ENCODE data around the gene ZNF442.
A peak's percentile ranks its signal among the peaks of the same experiment; 100 is the strongest.
"Not testable (repeated sequence)": the region's sequence is repeated elsewhere in the genome, so short reads cannot be mapped to it uniquely, and the experiment has no call there.

ZNF442 gene
- total RNA-seq, result 1.3 to 2.2 reads per million in 2 donors

- peak; percentile 37 to 86 (median 68) for DNase-seq
Measured at GRCh38 chr19:12365236-12366162, at the start of gene ZNF442. ZNF442 (minus strand) TSS chr19:12365683; CDS start chr19:12363631, 2,052 bp downstream.

GRCh38 chr19:12411893-12412292, 46.4 kb upstream of the ZNF442 start:
- no peak for DNase-seq

GRCh38 chr19:12400633-12401502, 35.4 kb upstream of the ZNF442 start, which contains the start of gene ZNF799:
ZNF799 (minus strand) TSS chr19:12401271; CDS start chr19:12401070, 201 bp downstream.
- peak; percentile 38 to 92 (median 70) for DNase-seq

GRCh38 chr19:12399901-12400632, 34.6 kb upstream of the ZNF442 start:
- DNase-seq, result peak in 3 of 5 experiments; percentile 1 to 22 (median 5)

- not testable (repeated sequence) for DNase-seq
Measured at GRCh38 chr19:12391148-12391547, 25.7 kb upstream of the ZNF442 start.

GRCh38 chr19:12386365-12386764, 20.9 kb upstream of the ZNF442 start:
- DNase-seq, result not testable (repeated sequence)

GRCh38 chr19:12380444-12380737, 14.9 kb upstream of the ZNF442 start:
- DNase-seq, result no peak

- no peak for DNase-seq
Measured at GRCh38 chr19:12379732-12380443, 14.4 kb upstream of the ZNF442 start.

- DNase-seq, result no peak
Measured at GRCh38 chr19:12374026-12374425, 8.5 kb upstream of the ZNF442 start.

GRCh38 chr19:12364391-12365235, 870 bp downstream of the ZNF442 start:
- DNase-seq, result no peak

GRCh38 chr19:12362236-12362635, 3.2 kb downstream of the ZNF442 start:
- DNase-seq, result not testable (repeated sequence)

GRCh38 chr19:12353375-12353774, 12.1 kb downstream of the ZNF442 start:
- DNase-seq, result no peak

- no peak for DNase-seq
Measured at GRCh38 chr19:12350890-12351197, 14.6 kb downstream of the ZNF442 start.

- DNase-seq, result no peak
Measured at GRCh38 chr19:12350185-12350889, 15.1 kb downstream of the ZNF442 start.

- DNase-seq, result peak in 1 of 5 experiments; percentile 28
Measured at GRCh38 chr19:12346896-12347295, 18.6 kb downstream of the ZNF442 start.

- DNase-seq, result no peak
Measured at GRCh38 chr19:12345197-12345596, 20.3 kb downstream of the ZNF442 start.

GRCh38 chr19:12333162-12334159, 32.0 kb downstream of the ZNF442 start, which contains the start of gene ZNF563:
ZNF563 (minus strand) TSS chr19:12333633; CDS start chr19:12333482, 151 bp downstream.
- DNase-seq, result peak; percentile 82 to 98 (median 94)

- peak in 3 of 5 experiments; percentile 7 to 68 (median 16) for DNase-seq
Measured at GRCh38 chr19:12331211-12331941, 34.1 kb downstream of the ZNF442 start.

All from T-helper 2 cell (primary cell).